B cell (primary cell): ENCODE measurements around the gene DUSP15. TPM values are rescaled to one million over a fixed set of nuclear protein-coding genes. Genes with fewer than 3 reads are reported as not detected.

ENCODE experiments used
- ATAC-seq: fragments of 200-7000 bp; cut with Tn5 transposase; one replicate; pipeline ENCODE4 v1.10.0; 2021; ENCODE audit warnings: low read depth, mild to moderate bottlenecking, moderate number of reproducible peaks, moderate library complexity
- CTCF ChIA-PET: fragments of 350-600 bp; sonication (Branson Sonifier 250); formaldehyde crosslinking; loops from one replicate; lab custom pipeline; 2021; ENCODE audit warnings: antibody characterized with exemption, inconsistent platforms; lab: Charles Lee
- POLR2A ChIA-PET: fragments of 350-600 bp; sonication (Branson Sonifier 250); formaldehyde crosslinking; loops from one replicate; lab custom pipeline; 2021; ENCODE audit warnings: antibody characterized with exemption; lab: Charles Lee
- DNase-seq: peaks from one replicate; pipeline ENCODE4 v3.0.0; 2013
- H2AFZ ChIP-seq: 2 replicates; pipeline ENCODE4 v1.6.1; 2012; ENCODE audit warnings: mild to moderate bottlenecking, low read depth, low read length; ENCODE audit not compliant: insufficient read depth, poor library complexity, severe bottlenecking
- H3K27ac ChIP-seq, 2 donors: 1 replicate in 1 of 2; 2 replicates in 1 of 2; pipeline ENCODE4 v1.5.1; 2012 to 2013; ENCODE audit warnings: low read length in 2 of 2, mild to moderate bottlenecking in 2 of 2, moderate library complexity in 1 of 2
- H3K27me3 ChIP-seq, 4 experiments: fragments of 200-600 bp in 1 of 4; sonication (generic) in 1 of 4; replicated peaks in 1 of 4; 1 replicate in 2 of 4; 2 replicates in 2 of 4; pipeline versions ENCODE4 v1.6.1 to v1.7.0; 2013 to 2016; ENCODE audit warnings: low read length in 3 of 4, mild to moderate bottlenecking in 2 of 4, mixed read lengths in 1 of 4, moderate library complexity in 1 of 4; ENCODE audit not compliant: insufficient read depth in 4 of 4, control insufficient read depth in 3 of 4; ENCODE audit errors: control extremely low read depth in 1 of 4
- H3K36me3 ChIP-seq, 2 experiments: replicated peaks in 1 of 2; 1 replicate in 1 of 2; 2 replicates in 1 of 2; pipeline versions ENCODE4 v1.6.1 to v1.7.1; 2013; ENCODE audit warnings: low read length in 1 of 2; ENCODE audit not compliant: insufficient read depth in 2 of 2, control insufficient read depth in 1 of 2; ENCODE audit errors: control extremely low read depth in 1 of 2, extremely low read depth in 1 of 2
- H3K4me1 ChIP-seq, 2 donors: fragments of 200-600 bp in 1 of 2; sonication (generic) in 1 of 2; 1 replicate in 1 of 2; 2 replicates in 1 of 2; pipeline versions ENCODE4 v1.5.1 to v1.6.1; 2013 to 2017; ENCODE audit warnings: low read length in 2 of 2; ENCODE audit not compliant: control insufficient read depth in 2 of 2, insufficient read depth in 2 of 2
- H3K4me2 ChIP-seq: replicated peaks from 2 replicates; pipeline ENCODE3; 2012; ENCODE audit warnings: mild to moderate bottlenecking, low read depth, low read length; ENCODE audit not compliant: poor library complexity, severe bottlenecking
- H3K4me3 ChIP-seq, 5 experiments: fragments of 200-600 bp in 1 of 5; sonication (generic) in 1 of 5; 1 replicate in 3 of 5; 2 replicates in 2 of 5; pipeline versions ENCODE4 v1.5.1 to v1.7.0; 2011 to 2016; ENCODE audit warnings: low read length in 4 of 5, mild to moderate bottlenecking in 4 of 5, low read depth in 2 of 5, control low read depth in 1 of 5, moderate library complexity in 1 of 5; ENCODE audit not compliant: insufficient read depth in 1 of 5; ENCODE audit errors: control extremely low read depth in 1 of 5, extremely low read depth in 1 of 5
- H3K79me2 ChIP-seq: fragments of 200-600 bp; sonication (generic); one replicate; pipeline ENCODE4 v1.6.0; 2016; ENCODE audit warnings: low read length; ENCODE audit not compliant: control insufficient read depth, insufficient read depth
- H3K9ac ChIP-seq: fragments of 200-600 bp; sonication (generic); 2 replicates; pipeline ENCODE4 v1.6.1; 2017; ENCODE audit warnings: mild to moderate bottlenecking, low read length, moderate library complexity
- H3K9me3 ChIP-seq, 3 donors: one replicate each; pipeline versions ENCODE4 v1.6.1 to v1.7.1; 2013; ENCODE audit warnings: low read length in 2 of 3; ENCODE audit not compliant: control insufficient read depth in 2 of 3, insufficient read depth in 1 of 3; ENCODE audit errors: control extremely low read depth in 1 of 3
- H4K20me1 ChIP-seq: 2 replicates; pipeline ENCODE4 v1.6.0; 2012; ENCODE audit warnings: mild to moderate bottlenecking, low read length; ENCODE audit not compliant: insufficient read depth, control insufficient read depth, poor library complexity, severe bottlenecking
- H3K27ac Mint-ChIP-seq: one replicate; pipeline ENCODE4 v1.8.0; 2021; ENCODE audit warnings: mixed read lengths
- H3K27me3 Mint-ChIP-seq: one replicate; pipeline ENCODE4 v1.8.0; 2021; ENCODE audit warnings: mixed read lengths
- H3K4me1 Mint-ChIP-seq: one replicate; pipeline ENCODE4 v1.8.0; 2021; ENCODE audit warnings: mixed read lengths
- H3K4me3 Mint-ChIP-seq: one replicate; pipeline ENCODE4 v1.8.0; 2021; ENCODE audit warnings: mixed read lengths
- H3K9me3 Mint-ChIP-seq: one replicate; pipeline ENCODE4 v1.8.0; 2022; ENCODE audit warnings: mixed read lengths; ENCODE audit not compliant: insufficient read depth
- CTCF ChIP-seq: fragments of 200-600 bp; IDR thresholded peaks from one replicate; pipeline ENCODE4 v1.8.0; 2022; ENCODE audit warnings: antibody characterized with exemption, mild to moderate bottlenecking
- EZH2 ChIP-seq: IDR thresholded peaks from 2 replicates; pipeline ENCODE4 v1.6.1; 2012; ENCODE audit warnings: borderline replicate concordance, low read depth, mild to moderate bottlenecking, moderate library complexity, low read length; ENCODE audit not compliant: insufficient read depth, poor library complexity, severe bottlenecking
- WGBS: methylation state at CpG from one replicate; pipeline ENCODE4 v1.1.5; 2013; ENCODE audit warnings: missing lambda C conversion rate; ENCODE audit not compliant: insufficient coverage; 5-methylcytosine and 5-hydroxymethylcytosine counted together
- intact Hi-C: fragments of 100-400 bp; cut with micrococcal nuclease; formaldehyde crosslinking; loops from one replicate; pipeline ENCODE4 v1.10.0; 2022
- polyA plus RNA-seq: library from polyadenylated mRNA; depleted of rRNA; stranded (reverse); fragments of >200 nt; gene quantifications from 2 replicates; pipeline ENCODE4 v1.2.3, GENCODE V29; 2012
- total RNA-seq, 2 donors: library from RNA; stranded (reverse); fragments of 120-200 nt in 1 of 2; gene quantifications; 1 replicate in 1 of 2; 2 replicates in 1 of 2; pipeline versions ENCODE4 v1.2.3 to v1.2.4, GENCODE V29; 2013 to 2022

Gene DUSP15
- total and polyA plus RNA-seq, 2 donors (not counting 1 experiment from before 2014, with no cell fraction given): 0.78 to 3.3 TPM

- Histone ChIP-seq H3K79me2 (no peaks in the 10 kb centered on the region), H3K4me1 (peaks cover 4 to 13% of the 10 kb centered on the region in 2 donors), H3K27me3 (peaks cover 0 to 3% (median 0%) of the 10 kb centered on the region in 4 experiments), H3K9ac (no peak overlapping the region), H2AFZ (no peak overlapping the region), H3K9me3 (no peaks in the 10 kb centered on the region), H3K4me3 (no peak overlapping the region), H3K36me3 (no peaks in the 10 kb centered on the region), H4K20me1 (no peaks in the 10 kb centered on the region), H3K4me2 (no peak overlapping the region), H3K27ac (no peak overlapping the region)
- no peak for DNase-seq
- Mint-ChIP-seq H3K4me1 (peaks cover 13% of the 10 kb centered on the region), H3K27ac (no peak overlapping the region), H3K9me3 (no peaks in the 10 kb centered on the region), H3K27me3 (no peaks in the 10 kb centered on the region), H3K4me3 (no peak overlapping the region)
- ChIA-PET POLR2A (interaction anchor here (0.6 kb wide), 1 partner anchor 52 kb away, joined by 3 read pairs; no protein-coding TSS in a partner anchor), CTCF (interaction anchor here (1.1 to 1.3 kb wide), 2 partner anchors 12 to 18 kb away, joined by 3 to 4 read pairs; no protein-coding TSS in a partner anchor)
- intact Hi-C loops: no loop called here
- WGBS: 87% methylated on average over 11 of the region's 15 CpGs
- no peak for ATAC-seq
- TF ChIP-seq CTCF (no peak), EZH2 (no peak)
These were observed 29.2 kb downstream of the DUSP15 start for GRCh38 chr20:31840906-31841816.
